ENCODE data around the gene SMYD3.
"Not testable (repeated sequence)": the region's sequence is repeated elsewhere in the genome, so short reads cannot be mapped to it uniquely, and the experiment has no call there.

SMYD3 gene

GRCh38 chr1:246035060-246035541 lies 472.0 kb downstream of the SMYD3 start:
- no peak for DNase-seq (ENCODE audit: low spot score)
- no peak for FAIRE-seq

- no peak for FAIRE-seq
- no peak for DNase-seq (ENCODE audit: low spot score)
Measured at GRCh38 chr1:246034630-246035029, 472.4 kb downstream of the SMYD3 start.

DNA sequence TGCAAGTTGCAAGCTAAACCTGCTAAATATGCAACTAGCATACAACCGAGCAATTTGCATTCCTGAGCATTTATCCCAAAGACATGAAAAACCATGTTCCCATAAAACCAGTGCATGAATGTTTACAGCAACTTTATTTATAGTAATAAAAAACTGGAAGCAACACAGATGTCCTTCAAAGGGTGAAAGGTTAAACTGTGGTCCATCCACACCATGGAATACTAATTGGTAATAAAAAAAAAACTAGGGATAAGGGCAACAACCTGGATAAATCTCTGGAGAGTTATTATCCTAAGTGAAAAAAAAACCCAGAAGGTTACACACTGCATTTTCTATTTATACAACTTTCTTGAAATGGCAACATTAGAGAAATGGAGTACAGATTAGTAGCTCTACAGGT lies 474.1 kb downstream of the SMYD3 start:
- DNase-seq (ENCODE audit: low spot score) (no peak), FAIRE-seq (no peak)

DNA sequence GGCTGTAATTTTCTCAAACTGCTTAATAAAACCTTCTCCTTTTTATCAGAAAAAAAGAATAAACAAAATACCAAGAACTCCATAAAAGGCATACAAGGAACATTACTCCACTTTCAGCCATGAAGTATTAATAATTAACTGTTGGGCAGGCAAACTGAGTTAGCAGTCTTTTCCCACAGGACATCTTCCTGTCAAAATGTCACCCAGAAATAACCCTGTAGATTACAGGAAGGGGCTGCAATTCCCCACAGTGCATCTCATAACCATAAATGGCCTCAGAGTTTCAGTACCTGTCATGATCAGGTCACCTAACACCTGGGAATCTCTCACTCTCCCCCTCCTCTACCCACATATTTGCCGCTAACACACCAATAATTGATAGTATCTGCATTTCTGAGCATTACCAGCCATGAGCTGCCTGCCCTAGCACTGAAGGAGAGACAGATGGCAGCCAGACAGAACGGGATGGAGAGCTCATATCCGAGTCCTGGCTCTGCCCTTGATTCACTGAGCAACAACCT lies 475.0 kb downstream of the SMYD3 start:
- FAIRE-seq (no peak), DNase-seq (ENCODE audit: low spot score) (no peak)

DNA sequence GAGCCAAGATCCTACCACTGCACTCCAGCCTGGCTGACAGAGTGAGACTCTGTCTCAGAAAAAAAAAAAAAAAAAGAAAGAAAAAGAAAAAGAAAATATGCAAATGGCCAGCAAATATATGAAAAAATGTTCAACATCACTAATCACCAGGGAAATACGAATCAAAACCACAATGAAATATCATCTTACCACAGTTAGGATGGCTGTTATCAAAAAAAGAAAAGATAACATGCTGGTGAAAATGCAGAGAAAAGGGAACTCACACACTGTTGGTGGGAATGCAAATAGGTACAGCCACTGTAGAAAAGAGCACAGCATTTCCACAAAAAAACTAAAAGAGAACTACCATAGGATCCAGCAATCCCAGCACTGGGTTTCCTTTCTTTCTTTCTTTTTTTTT lies 477.5 kb downstream of the SMYD3 start:
- DNase-seq (ENCODE audit: low spot score) (no peak), FAIRE-seq (no peak)

GRCh38 chr1:246024118-246024517 lies 483.0 kb downstream of the SMYD3 start:
- not testable (repeated sequence) for FAIRE-seq; DNase-seq (ENCODE audit: low spot score)

- FAIRE-seq (no peak), DNase-seq (ENCODE audit: low spot score) (no peak)
Measured at GRCh38 chr1:246020211-246020954, 486.7 kb downstream of the SMYD3 start.

- FAIRE-seq (no peak), DNase-seq (ENCODE audit: low spot score) (no peak)
Measured at GRCh38 chr1:246018146-246018545, 488.9 kb downstream of the SMYD3 start.

DNA sequence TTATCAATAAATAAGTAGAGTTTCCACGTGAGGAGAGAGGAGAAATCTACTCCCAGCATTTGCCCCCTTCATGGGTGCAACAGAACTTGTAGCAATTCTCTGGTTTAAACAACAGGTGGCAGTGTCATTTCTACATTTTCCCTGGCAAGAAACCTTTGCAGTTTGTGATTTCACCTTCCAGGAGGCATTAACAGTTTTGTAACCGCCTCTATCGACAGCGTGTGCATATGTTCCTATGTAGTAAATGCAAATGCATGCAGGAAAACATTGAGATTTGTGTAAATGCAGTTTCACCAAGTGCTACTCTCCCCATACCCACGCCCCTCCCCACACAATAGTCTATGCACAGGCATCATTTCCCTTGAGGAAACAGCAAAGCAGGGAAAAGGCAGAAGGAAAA lies 494.7 kb downstream of the SMYD3 start:
- FAIRE-seq = no peak

GRCh38 chr1:246010386-246010785 lies 496.7 kb downstream of the SMYD3 start:
- DNase-seq (ENCODE audit: low spot score) = no peak
- FAIRE-seq = no peak

More for the DNA sequence above, 494.7 kb downstream of the SMYD3 start:
- no peak for DNase-seq (ENCODE audit: low spot score)

DNA sequence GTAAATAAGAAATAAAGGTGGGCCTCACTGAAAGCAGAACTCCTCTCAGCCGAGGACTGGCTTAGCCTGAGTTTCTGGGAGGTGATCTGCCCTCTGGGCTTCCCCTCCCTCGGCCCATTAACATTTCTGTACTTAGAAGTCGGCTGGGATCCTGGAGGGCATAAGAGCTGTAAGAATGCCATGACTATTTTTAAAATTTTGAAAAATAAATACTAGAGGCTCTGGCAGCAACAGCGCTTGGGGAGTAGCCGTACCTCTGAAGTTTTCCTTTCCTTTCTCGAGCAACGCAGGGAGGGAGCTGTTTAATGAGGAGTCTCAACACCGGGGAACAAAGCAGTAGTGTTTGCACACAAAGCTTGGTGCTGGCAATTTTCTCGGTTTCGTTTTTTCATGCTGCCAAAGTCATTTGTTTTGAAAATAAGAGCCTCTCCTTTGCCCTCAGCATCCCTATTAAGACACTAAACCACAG lies 498.7 kb downstream of the SMYD3 start:
- FAIRE-seq (no peak), DNase-seq (ENCODE audit: low spot score) (no peak)

DNA sequence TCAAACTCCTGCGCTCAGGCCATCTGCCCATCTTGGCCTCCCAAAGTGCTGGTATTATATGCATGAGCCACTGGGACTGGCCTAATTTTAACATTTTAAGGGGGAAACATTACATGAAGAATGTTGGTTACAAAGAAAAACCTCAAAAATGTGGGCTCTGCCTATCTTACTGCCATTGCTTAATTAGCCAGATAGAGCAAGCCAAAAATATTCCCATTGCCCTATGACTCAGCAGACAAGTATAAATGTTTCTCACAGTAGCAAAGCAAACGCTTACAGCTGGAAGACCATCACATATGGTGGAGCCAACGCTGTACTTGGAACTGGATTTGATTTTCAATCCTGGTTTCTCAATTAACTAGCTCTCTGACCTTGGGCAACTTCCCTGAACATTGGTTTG lies 502.0 kb downstream of the SMYD3 start:
- no peak for FAIRE-seq
- DNase-seq (ENCODE audit: low spot score) = peak; percentile 80

DNA sequence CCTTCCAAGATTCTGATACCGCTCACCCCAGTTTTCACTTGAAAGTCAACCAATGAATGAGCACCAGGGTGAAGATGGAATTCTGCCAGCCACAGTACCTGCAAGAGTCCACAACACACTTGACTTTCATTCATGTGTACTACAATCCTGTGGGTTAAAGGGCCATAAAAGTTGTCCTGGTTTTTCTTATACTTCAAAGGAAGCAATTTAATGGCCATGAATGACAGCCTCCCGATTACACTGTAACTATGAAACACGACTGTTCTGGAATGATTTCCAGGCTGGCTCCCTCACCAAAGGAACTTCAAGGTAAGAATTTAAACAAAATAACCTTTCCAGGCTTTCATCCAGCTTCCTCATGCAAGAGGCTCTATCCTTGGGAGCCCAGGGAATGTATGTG lies 502.8 kb downstream of the SMYD3 start:
- FAIRE-seq = no peak

DNA sequence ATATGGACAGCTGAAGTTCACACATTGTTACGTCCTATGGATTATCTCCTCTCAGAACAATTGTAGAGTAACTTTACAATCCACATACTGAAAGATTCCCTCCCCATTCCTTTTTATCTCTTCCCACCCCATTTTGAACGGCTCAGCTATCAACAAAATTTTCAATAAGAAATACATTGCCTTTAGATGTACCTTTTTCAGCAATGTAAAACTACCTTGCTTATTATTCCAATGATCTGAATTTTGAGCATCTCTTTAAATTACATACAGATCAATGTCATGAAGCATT lies 503.7 kb downstream of the SMYD3 start:
- FAIRE-seq (no peak), DNase-seq (ENCODE audit: low spot score) (no peak)

More for the DNA sequence above, 502.8 kb downstream of the SMYD3 start:
- no peak for DNase-seq (ENCODE audit: low spot score)

DNA sequence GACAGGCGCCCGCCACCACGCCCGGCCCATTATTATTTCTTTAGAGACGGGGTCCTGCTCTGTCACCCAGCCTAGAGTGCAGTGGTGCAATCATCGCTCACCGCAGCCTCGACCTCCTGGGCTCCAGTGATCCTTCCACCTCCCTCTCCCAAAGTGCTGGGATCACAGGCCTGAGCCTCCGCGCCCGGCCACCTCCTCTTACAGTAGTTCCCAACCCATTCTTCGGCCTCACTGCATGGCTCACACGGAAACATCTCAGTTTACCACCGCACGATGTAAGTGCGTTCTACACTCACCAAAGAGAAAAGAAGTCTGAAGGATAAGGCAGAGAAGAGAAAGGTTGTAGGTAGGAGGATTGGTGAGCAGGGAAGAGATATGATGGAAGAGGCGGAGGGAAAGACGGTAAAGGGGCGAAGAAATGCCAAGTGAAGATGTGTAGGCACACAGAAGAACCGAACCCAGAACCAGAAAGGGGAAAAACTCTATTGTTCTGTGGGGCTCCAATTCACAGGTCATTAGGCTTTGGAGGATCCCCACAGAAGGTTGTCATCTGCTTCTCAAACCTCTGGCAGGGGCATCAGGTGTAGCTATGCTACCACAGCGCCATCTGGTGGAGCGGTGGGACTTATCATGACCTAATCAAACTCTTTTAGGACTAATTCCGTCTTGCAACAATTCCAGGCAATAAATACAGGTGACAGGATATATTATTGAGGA lies 504.2 kb downstream of the SMYD3 start:
- FAIRE-seq = peak; percentile 74
- DNase-seq (ENCODE audit: low spot score) = peak; percentile 60

DNA sequence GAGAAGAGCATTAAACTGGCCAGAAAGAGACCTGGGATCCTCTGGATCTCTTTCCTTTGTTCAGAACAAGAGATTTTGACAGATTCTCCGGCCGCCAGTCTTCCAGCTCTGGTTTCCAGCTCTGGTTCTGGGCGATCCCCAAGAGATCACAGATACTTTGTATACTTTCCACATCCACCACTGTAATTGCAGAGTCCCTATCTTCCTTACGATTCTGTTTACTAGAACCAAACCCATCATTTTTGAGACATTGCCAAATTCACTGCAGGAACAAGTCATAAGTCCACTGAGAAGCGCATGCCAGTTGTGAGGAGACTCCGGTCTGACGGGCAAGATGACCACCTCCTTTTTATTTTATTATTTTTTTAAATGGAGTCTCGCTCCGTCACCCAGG lies 505.2 kb downstream of the SMYD3 start:
- DNase-seq (ENCODE audit: low spot score) (no peak), FAIRE-seq (no peak)

DNA sequence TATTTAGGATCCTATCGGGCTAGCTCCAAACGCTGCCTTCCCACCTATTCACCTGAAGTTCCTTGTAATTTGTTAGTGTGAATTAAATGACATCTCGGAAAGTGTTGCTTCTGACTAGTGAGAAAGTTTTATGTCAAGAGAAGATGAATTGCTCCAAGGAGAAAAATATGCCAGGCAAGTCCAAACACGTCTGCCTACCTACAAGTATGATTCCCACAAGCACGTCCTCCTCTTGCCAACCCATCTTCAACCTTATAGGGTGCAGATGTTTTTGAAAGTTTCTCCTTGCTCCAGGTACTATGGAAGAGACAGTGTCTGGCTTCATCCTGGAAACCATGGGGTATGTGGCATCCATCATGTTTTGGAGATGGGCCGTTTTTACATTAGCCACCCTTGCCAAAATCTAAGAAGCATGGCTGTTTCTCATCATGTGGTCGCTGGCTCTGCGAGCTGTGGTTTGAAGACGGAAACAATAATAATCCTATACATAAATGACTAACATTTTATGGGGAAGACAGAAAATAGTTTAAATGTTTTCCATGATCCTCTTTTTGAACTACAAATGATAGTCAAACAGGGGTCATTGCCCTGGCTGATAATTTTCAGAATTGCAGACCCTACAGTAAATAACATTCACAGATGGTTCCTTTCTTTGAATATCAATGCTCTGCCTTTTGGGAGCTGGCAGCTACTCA lies 505.8 kb downstream of the SMYD3 start:
- DNase-seq (ENCODE audit: low spot score) (no peak), FAIRE-seq (no peak)

DNA sequence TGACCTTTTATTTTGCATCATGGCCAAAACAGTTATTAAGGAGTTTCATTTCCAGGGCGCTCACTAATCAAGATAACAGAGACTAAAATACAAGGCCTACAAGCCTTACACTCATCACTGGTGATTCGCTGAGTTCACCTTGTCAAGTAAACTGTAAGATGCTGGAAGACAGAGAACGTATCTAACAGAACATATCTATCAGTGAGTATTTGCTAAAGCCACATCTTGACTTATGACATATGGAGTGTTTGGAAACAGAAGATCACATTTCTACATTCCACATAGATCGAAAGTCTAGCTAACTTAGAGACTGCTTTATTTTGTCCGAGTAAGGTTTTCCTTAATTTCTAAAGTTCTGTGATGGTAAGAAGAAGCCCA lies 506.5 kb downstream of the SMYD3 start:
- FAIRE-seq (no peak), DNase-seq (ENCODE audit: low spot score) (no peak)

- FAIRE-seq (no peak), DNase-seq (ENCODE audit: low spot score) (no peak)
Measured at GRCh38 chr1:245999697-246000637, 507.1 kb downstream of the SMYD3 start.

- DNase-seq (ENCODE audit: low spot score) = peak; percentile 72
Measured at GRCh38 chr1:245997471-245998258, 509.4 kb downstream of the SMYD3 start.

More at GRCh38 chr1:245997471-245998258, 509.4 kb downstream of the SMYD3 start:
- FAIRE-seq = peak; percentile 81

All from urothelium cell line (cell line).